Muscle of leg (tissue), 11 donors: ENCODE data around the gene ETV4. TPM values are rescaled to one million over a fixed set of nuclear protein-coding genes. Genes with fewer than 3 reads are reported as not detected.
"Not testable (repeated sequence)": the region's sequence is repeated elsewhere in the genome, so short reads cannot be mapped to it uniquely, and the experiment has no call there.

ENCODE experiments used
- DNase-seq: peaks from one replicate; pipeline ENCODE4 v3.0.0; 2013
- H3K27ac ChIP-seq: one replicate; pipeline ENCODE4 v1.5.1; 2013; ENCODE audit warnings: mild to moderate bottlenecking, low read length, control low read depth
- H3K27me3 ChIP-seq: one replicate; pipeline ENCODE4 v1.6.1; 2013; ENCODE audit warnings: low read length; ENCODE audit not compliant: control insufficient read depth, insufficient read depth
- H3K36me3 ChIP-seq: one replicate; pipeline ENCODE4 v1.6.1; 2013; ENCODE audit warnings: low read length; ENCODE audit not compliant: control insufficient read depth, insufficient read depth
- H3K4me1 ChIP-seq: one replicate; pipeline ENCODE4 v1.6.1; 2013; ENCODE audit warnings: low read length; ENCODE audit not compliant: control insufficient read depth, insufficient read depth
- H3K4me3 ChIP-seq: one replicate; pipeline ENCODE4 v1.5.1; 2013; ENCODE audit warnings: low read length, control low read depth
- H3K9me3 ChIP-seq: replicated peaks from 2 replicates; pipeline ENCODE4 v1.6.1; 2013; ENCODE audit warnings: low read depth, low read length; ENCODE audit not compliant: control insufficient read depth
- WGBS: methylation state at CpG from one replicate; pipeline ENCODE4 v1.1.5; 2013; ENCODE audit warnings: missing lambda C conversion rate; ENCODE audit not compliant: insufficient coverage; 5-methylcytosine and 5-hydroxymethylcytosine counted together
- polyA plus RNA-seq, 8 donors: library from polyadenylated mRNA; unstranded; fragments of 120-200 nt; gene quantifications; one replicate each; pipeline versions ENCODE4 v1.2.1 to v1.2.3, GENCODE V29; 2013; ENCODE audit warnings: inconsistent platforms in 1 of 8, low replicate concordance in 1 of 8; ENCODE audit not compliant: insufficient read length in 8 of 8, insufficient read depth in 1 of 8
- total RNA-seq: library from RNA; stranded (reverse); fragments of 120-200 nt; gene quantifications from one replicate; pipeline ENCODE4 v1.2.4, GENCODE V29; 2013

Gene ETV4
- total and polyA plus RNA-seq, 9 donors = 4.0 to 10.0 (median 6.4) TPM

GRCh38 chr17:43517161-43517560, 29.0 kb downstream of the ETV4 start:
- WGBS = 83% methylated on average over 1 of the region's 6 CpGs

GRCh38 chr17:43515656-43516055, 30.5 kb downstream of the ETV4 start:
- no peaks in the 10 kb centered on the region for H3K4me1 ChIP-seq
- no peaks in the 10 kb centered on the region for H3K27me3 ChIP-seq
- whole genome bisulfite sequencing = no CpG with 5 or more reads among the region's 1 CpG
- no peaks in the 10 kb centered on the region for H3K9me3 ChIP-seq
- H3K36me3 ChIP-seq = peaks cover 61% of the 10 kb centered on the region
- DNase-seq = no peak
- H3K4me3 ChIP-seq = no peak overlapping the region
- no peak overlapping the region for H3K27ac ChIP-seq

More at GRCh38 chr17:43517161-43517560, 29.0 kb downstream of the ETV4 start:
- Histone ChIP-seq H3K9me3 (no peaks in the 10 kb centered on the region), H3K27ac (no peak overlapping the region), H3K4me1 (no peaks in the 10 kb centered on the region), H3K36me3 (peaks cover 70% of the 10 kb centered on the region), H3K27me3 (no peaks in the 10 kb centered on the region), H3K4me3 (no peak overlapping the region)
- no peak for DNase-seq

- 90% methylated on average over 2 of the region's 3 CpGs for WGBS
- peaks cover 60% of the 10 kb centered on the region for H3K36me3 ChIP-seq
These were observed 34.9 kb downstream of the ETV4 start for GRCh38 chr17:43511199-43511598.

GRCh38 chr17:43509440-43509839, 36.7 kb downstream of the ETV4 start:
- WGBS = no CpG with 5 or more reads among the region's 7 CpGs
- not testable (repeated sequence) for DNase-seq, H3K27ac ChIP-seq, H3K4me1 ChIP-seq, H3K9me3 ChIP-seq, H3K27me3 ChIP-seq, H3K4me3 ChIP-seq
- H3K36me3 ChIP-seq = peaks cover 68% of the 10 kb centered on the region

More at GRCh38 chr17:43511199-43511598, 34.9 kb downstream of the ETV4 start:
- DNase-seq, H3K27me3 ChIP-seq, H3K4me1 ChIP-seq, H3K9me3 ChIP-seq, H3K4me3 ChIP-seq, H3K27ac ChIP-seq: not testable (repeated sequence)

GRCh38 chr17:43490621-43491020, 55.5 kb downstream of the ETV4 start:
- WGBS = 92% methylated on average over 2 of the region's 5 CpGs
- no peaks in the 10 kb centered on the region for H3K9me3 ChIP-seq
- DNase-seq = no peak
- H3K4me3 ChIP-seq = no peak overlapping the region
- no peak overlapping the region for H3K27ac ChIP-seq
- H3K4me1 ChIP-seq = peaks cover 3% of the 10 kb centered on the region
- H3K27me3 ChIP-seq = no peaks in the 10 kb centered on the region
- H3K36me3 ChIP-seq = peaks cover 38% of the 10 kb centered on the region

- WGBS = 0% methylated on average over 44 of the region's 51 CpGs
- peak; percentile 100 for DNase-seq
- H3K9me3 ChIP-seq = no peaks in the 10 kb centered on the region
- H3K27me3 ChIP-seq = no peaks in the 10 kb centered on the region
- H3K4me3 ChIP-seq = peak within 1 kb of the TSS; percentile 70
- H3K27ac ChIP-seq = peak within 1 kb of the TSS; percentile 88
- peaks cover 20% of the 10 kb centered on the region for H3K4me1 ChIP-seq
- no peaks in the 10 kb centered on the region for H3K36me3 ChIP-seq
These were observed 62.2 kb downstream of the ETV4 start, which contains the start of gene DHX8 for GRCh38 chr17:43483674-43484551. Gene DHX8, plus strand, starts transcription at chr17:43483975. Its CDS starts 63 bp downstream, at chr17:43484038.

GRCh38 chr17:43482103-43483012, 63.8 kb downstream of the ETV4 start:
- H3K27ac ChIP-seq = no peak overlapping the region
- H3K4me3 ChIP-seq = no peak overlapping the region
- no peak for DNase-seq
- H3K9me3 ChIP-seq = no peaks in the 10 kb centered on the region
- H3K36me3 ChIP-seq = no peaks in the 10 kb centered on the region
- peaks cover 20% of the 10 kb centered on the region for H3K4me1 ChIP-seq
- H3K27me3 ChIP-seq = no peaks in the 10 kb centered on the region
- 83% methylated on average over 7 of the region's 11 CpGs for WGBS

- Histone ChIP-seq H3K36me3 (no peaks in the 10 kb centered on the region), H3K27ac (no peak overlapping the region), H3K4me3 (no peak overlapping the region), H3K9me3 (no peaks in the 10 kb centered on the region), H3K4me1 (peaks cover 11% of the 10 kb centered on the region), H3K27me3 (no peaks in the 10 kb centered on the region)
- peak; percentile 63 for DNase-seq
- WGBS = 78% methylated on average over 1 of the region's 3 CpGs
These were observed 66.2 kb downstream of the ETV4 start for GRCh38 chr17:43479948-43480347.
